OCI-LY1 (cell line): ENCODE data around the gene LRRTM3.

ENCODE experiments used
- H2AFZ ChIP-seq: fragments of 200-600 bp; sonication (generic), shearing (Covaris generic); 2 replicates; pipeline ENCODE4 v1.6.0; 2014; ENCODE audit warnings: antibody characterized with exemption, mild to moderate bottlenecking, low read length
- H3F3A ChIP-seq: fragments of 200-600 bp; sonication (generic), shearing (Covaris generic); 2 replicates; pipeline ENCODE4 v1.6.0; 2014; ENCODE audit warnings: mild to moderate bottlenecking, antibody characterized with exemption, low read length, moderate library complexity; ENCODE audit not compliant: insufficient read depth
- H3K27ac ChIP-seq: fragments of 200-600 bp; sonication (generic); 2 replicates; pipeline ENCODE4 v1.5.1; 2014; ENCODE audit warnings: low read length, mixed run types, mild to moderate bottlenecking, low read depth; ENCODE audit not compliant: poor library complexity, severe bottlenecking
- H3K27me3 ChIP-seq: fragments of 200-600 bp; sonication (generic); 2 replicates; pipeline ENCODE4 v1.6.0; 2014; ENCODE audit warnings: antibody characterized with exemption, mild to moderate bottlenecking, low read length, moderate library complexity; ENCODE audit not compliant: insufficient read depth
- H3K36me3 ChIP-seq: fragments of 200-600 bp; sonication (generic); 2 replicates; pipeline ENCODE4 v1.6.1; 2014; ENCODE audit warnings: mild to moderate bottlenecking, antibody characterized with exemption, low read length, moderate library complexity, mixed read lengths; ENCODE audit not compliant: insufficient read depth
- H3K4me1 ChIP-seq: fragments of 200-600 bp; sonication (generic); 2 replicates; pipeline ENCODE4 v1.5.1; 2014; ENCODE audit warnings: mild to moderate bottlenecking, low read length, moderate library complexity; ENCODE audit not compliant: insufficient read depth, severe bottlenecking
- H3K4me2 ChIP-seq: fragments of 200-600 bp; sonication (generic), shearing (Covaris generic); 2 replicates; pipeline ENCODE4 v1.6.1; 2014; ENCODE audit warnings: low read length
- H3K4me3 ChIP-seq: fragments of 200-600 bp; sonication (generic); 2 replicates; pipeline ENCODE4 v1.5.1; 2014; ENCODE audit warnings: low read length, low read depth, mild to moderate bottlenecking, mixed read lengths; ENCODE audit not compliant: poor library complexity, severe bottlenecking
- H3K79me2 ChIP-seq: fragments of 200-600 bp; shearing (Covaris generic); 2 replicates; pipeline ENCODE4 v1.6.1; 2016; ENCODE audit warnings: mixed run types, low read length, mixed read lengths; ENCODE audit not compliant: insufficient read depth
- H3K9ac ChIP-seq: fragments of 200-600 bp; sonication (generic), shearing (Covaris generic); 2 replicates; pipeline ENCODE4 v1.6.1; 2014; ENCODE audit warnings: mild to moderate bottlenecking, low read length, mixed read lengths
- H3K9me2 ChIP-seq: fragments of 200-600 bp; sonication (generic), shearing (Covaris generic); 2 replicates; pipeline ENCODE4 v1.6.1; 2014; ENCODE audit warnings: low read depth, mild to moderate bottlenecking, low read length, mixed read lengths
- H3K9me3 ChIP-seq: fragments of 200-600 bp; shearing (Covaris generic); 2 replicates; pipeline ENCODE4 v1.6.1; 2014; ENCODE audit warnings: low read length, mixed read lengths
- H4K20me1 ChIP-seq: fragments of 200-600 bp; sonication (generic), shearing (Covaris generic); 2 replicates; pipeline ENCODE4 v1.6.0; 2016; ENCODE audit warnings: mild to moderate bottlenecking, low read length; ENCODE audit not compliant: insufficient read depth
- EZH2 ChIP-seq: fragments of 200-600 bp; sonication (generic), shearing (Covaris generic); IDR thresholded peaks from 2 replicates; pipeline ENCODE4 v1.8.0; 2017; ENCODE audit warnings: borderline replicate concordance, mixed run types, mild to moderate bottlenecking, antibody characterized with exemption, low read length, moderate library complexity, mixed read lengths
- TF ChIP-seq, protein P1 (sequence below): fragments of 200-600 bp; sonication (generic), shearing (Covaris generic); IDR thresholded peaks from 2 replicates; pipeline ENCODE4 v1.5.1; 2017; ENCODE audit warnings: mild to moderate bottlenecking, antibody characterized with exemption, low read length, moderate library complexity, mixed read lengths

LRRTM3 gene

DNA sequence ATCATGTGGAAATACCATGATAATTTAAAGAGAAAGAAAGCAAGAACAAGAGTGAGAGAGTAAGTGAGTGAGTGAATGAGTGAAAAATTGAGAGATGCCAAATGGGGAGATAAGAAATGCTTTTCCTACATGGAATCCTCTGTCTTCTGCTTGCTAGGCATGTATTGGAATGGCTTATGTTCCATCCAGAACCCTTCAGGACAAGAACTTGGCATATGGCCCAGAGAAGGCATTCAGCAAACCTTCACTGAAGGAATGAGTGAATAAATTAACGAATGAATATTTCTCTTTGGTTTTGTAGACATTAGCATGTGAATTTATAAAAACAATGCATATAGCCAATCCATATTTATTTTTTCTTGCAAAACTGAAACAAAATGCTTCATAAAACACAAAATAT is 162.2 kb downstream of the LRRTM3 start:
- no peaks in the 10 kb centered on the region for H3K9me3 ChIP-seq
- no peak overlapping the region for H2AFZ ChIP-seq
- no peaks in the 10 kb centered on the region for H3F3A ChIP-seq
- no peaks in the 10 kb centered on the region for H4K20me1 ChIP-seq
- H3K36me3 ChIP-seq = no peaks in the 10 kb centered on the region
- no peak for TF ChIP-seq EZH2
- TF ChIP-seq, protein P1, sequence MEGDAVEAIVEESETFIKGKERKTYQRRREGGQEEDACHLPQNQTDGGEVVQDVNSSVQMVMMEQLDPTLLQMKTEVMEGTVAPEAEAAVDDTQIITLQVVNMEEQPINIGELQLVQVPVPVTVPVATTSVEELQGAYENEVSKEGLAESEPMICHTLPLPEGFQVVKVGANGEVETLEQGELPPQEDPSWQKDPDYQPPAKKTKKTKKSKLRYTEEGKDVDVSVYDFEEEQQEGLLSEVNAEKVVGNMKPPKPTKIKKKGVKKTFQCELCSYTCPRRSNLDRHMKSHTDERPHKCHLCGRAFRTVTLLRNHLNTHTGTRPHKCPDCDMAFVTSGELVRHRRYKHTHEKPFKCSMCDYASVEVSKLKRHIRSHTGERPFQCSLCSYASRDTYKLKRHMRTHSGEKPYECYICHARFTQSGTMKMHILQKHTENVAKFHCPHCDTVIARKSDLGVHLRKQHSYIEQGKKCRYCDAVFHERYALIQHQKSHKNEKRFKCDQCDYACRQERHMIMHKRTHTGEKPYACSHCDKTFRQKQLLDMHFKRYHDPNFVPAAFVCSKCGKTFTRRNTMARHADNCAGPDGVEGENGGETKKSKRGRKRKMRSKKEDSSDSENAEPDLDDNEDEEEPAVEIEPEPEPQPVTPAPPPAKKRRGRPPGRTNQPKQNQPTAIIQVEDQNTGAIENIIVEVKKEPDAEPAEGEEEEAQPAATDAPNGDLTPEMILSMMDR = no peak
- H3K27ac ChIP-seq = no peak overlapping the region
- H3K4me2 ChIP-seq = no peak overlapping the region
- H3K4me3 ChIP-seq = no peak overlapping the region
- no peaks in the 10 kb centered on the region for H3K79me2 ChIP-seq
- no peak overlapping the region for H3K9ac ChIP-seq
- H3K4me1 ChIP-seq = no peaks in the 10 kb centered on the region
- no peaks in the 10 kb centered on the region for H3K27me3 ChIP-seq
- no peaks in the 10 kb centered on the region for H3K9me2 ChIP-seq

DNA sequence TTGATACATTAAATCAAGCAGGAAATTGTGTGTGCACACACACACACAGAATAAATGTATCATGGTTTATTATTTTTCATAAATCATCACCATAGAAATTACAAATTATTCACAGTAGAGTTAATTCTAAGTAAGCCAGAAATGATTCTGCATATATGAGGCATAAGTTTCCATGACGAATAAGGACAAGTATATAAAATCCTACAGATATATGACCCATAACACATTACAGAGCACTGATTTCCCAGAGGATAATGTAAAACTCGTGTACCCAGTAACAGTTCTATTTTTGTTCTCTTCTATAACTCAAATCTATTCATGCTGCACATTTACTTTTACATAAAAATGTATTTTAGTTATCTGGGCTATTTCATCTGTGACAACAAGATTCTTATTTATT is 169.7 kb downstream of the LRRTM3 start:
- Histone ChIP-seq H3K4me3 (no peak overlapping the region), H2AFZ (no peak overlapping the region), H3K27ac (no peak overlapping the region), H3F3A (no peaks in the 10 kb centered on the region), H3K27me3 (no peaks in the 10 kb centered on the region), H3K4me1 (no peaks in the 10 kb centered on the region), H3K9me3 (no peaks in the 10 kb centered on the region), H4K20me1 (no peaks in the 10 kb centered on the region), H3K9me2 (no peaks in the 10 kb centered on the region), H3K9ac (no peak overlapping the region), H3K36me3 (no peaks in the 10 kb centered on the region), H3K79me2 (no peaks in the 10 kb centered on the region), H3K4me2 (no peak overlapping the region)
- no peak for TF ChIP-seq EZH2
- TF ChIP-seq, protein P1 = no peak

DNA sequence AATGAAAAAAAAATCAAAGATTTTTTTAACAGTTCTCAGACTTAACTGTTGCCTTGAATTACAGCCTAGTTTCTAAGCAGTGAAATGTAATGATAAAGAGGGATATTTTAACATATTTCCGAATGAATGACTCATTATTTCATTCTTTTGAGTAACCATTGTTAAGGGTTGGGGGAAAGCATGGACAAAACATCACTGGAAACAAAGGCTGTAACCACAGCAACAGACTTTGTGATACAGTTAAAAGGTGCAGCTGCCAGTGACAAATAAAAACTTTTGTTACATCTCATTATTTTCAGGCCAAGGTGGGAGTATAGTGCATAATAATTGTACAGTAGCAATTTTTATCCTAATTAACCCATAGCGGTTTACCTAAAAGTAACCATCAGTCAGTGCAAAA is 172.6 kb downstream of the LRRTM3 start:
- no peak overlapping the region for H2AFZ ChIP-seq
- no peaks in the 10 kb centered on the region for H3K4me1 ChIP-seq
- no peaks in the 10 kb centered on the region for H3K9me3 ChIP-seq
- H3K27me3 ChIP-seq = no peaks in the 10 kb centered on the region
- no peaks in the 10 kb centered on the region for H3F3A ChIP-seq
- no peak overlapping the region for H3K9ac ChIP-seq
- no peak overlapping the region for H3K27ac ChIP-seq
- no peaks in the 10 kb centered on the region for H3K36me3 ChIP-seq
- H4K20me1 ChIP-seq = no peaks in the 10 kb centered on the region
- H3K4me2 ChIP-seq = no peak overlapping the region
- TF ChIP-seq EZH2 = no peak
- TF ChIP-seq, protein P1 = no peak
- no peaks in the 10 kb centered on the region for H3K79me2 ChIP-seq
- H3K9me2 ChIP-seq = no peaks in the 10 kb centered on the region
- no peak overlapping the region for H3K4me3 ChIP-seq
